Panc1 (cell line): ENCODE results near the gene PKD1L1. TPM values are rescaled to one million over a fixed set of nuclear protein-coding genes. Genes with fewer than 3 reads are reported as not detected.
A peak's percentile ranks its signal among the peaks of the same experiment; 100 is the strongest.

Experiments
- ATAC-seq: fragments of 200-7000 bp; cut with Tn5 transposase; 2 replicates; pipeline ENCODE4 v1.9.1; 2020; ENCODE audit warnings: mild to moderate bottlenecking, moderate library complexity
- BruUV-seq: library from RNA; stranded (reverse); fragments of 400-500 nt; replicated peaks from 2 replicates; lab custom pipeline; 2021; lab: Mats Ljungman, UMichigan
- CTCF ChIA-PET: fragments of 300-600 bp; sonication (Branson Sonifier 250); formaldehyde crosslinking; loops from one replicate; lab custom pipeline; 2022; ENCODE audit warnings: antibody characterized with exemption; lab: Charles Lee
- POLR2A ChIA-PET: fragments of 300-600 bp; sonication (Branson Sonifier 250); formaldehyde crosslinking; loops from one replicate; lab custom pipeline; 2022; ENCODE audit warnings: antibody characterized with exemption; lab: Charles Lee
- DNase-seq: peaks from one replicate; pipeline ENCODE4 v3.0.0-alpha.2; 2010; ENCODE audit warnings: low read depth, low spot score
- H3K27ac ChIP-seq: 2 replicates; pipeline ENCODE4 v1.5.1; 2011; ENCODE audit warnings: mild to moderate bottlenecking, low read length, inconsistent platforms
- H3K27me3 ChIP-seq: fragments of 200-500 bp; sonication (Bioruptor generic); 2 replicates; pipeline ENCODE4 v1.6.0; 2014; ENCODE audit warnings: low read length, inconsistent platforms; ENCODE audit not compliant: control insufficient read depth, insufficient read depth
- H3K36me3 ChIP-seq: fragments of 200-500 bp; sonication (Bioruptor generic); 2 replicates; pipeline ENCODE4 v1.5.1; 2014; ENCODE audit warnings: inconsistent platforms, mild to moderate bottlenecking, low read length, moderate library complexity; ENCODE audit not compliant: control insufficient read depth, insufficient read depth
- H3K4me1 ChIP-seq: 2 replicates; pipeline ENCODE4 v1.5.1; 2011; ENCODE audit warnings: inconsistent platforms, mild to moderate bottlenecking, low read length, moderate library complexity; ENCODE audit not compliant: control insufficient read depth, insufficient read depth
- H3K4me3 ChIP-seq, 2 experiments: 2 replicates each; pipeline ENCODE4 v1.5.1; 2011 to 2012; ENCODE audit warnings: low read depth in 2 of 2, low read length in 2 of 2, mild to moderate bottlenecking in 2 of 2, inconsistent platforms in 1 of 2, moderate library complexity in 1 of 2
- H3K9me3 ChIP-seq: fragments of 200-500 bp; sonication (Bioruptor generic); 2 replicates; pipeline ENCODE4 v1.5.1; 2014; ENCODE audit warnings: low read depth, mild to moderate bottlenecking, inconsistent platforms, low read length, moderate library complexity; ENCODE audit not compliant: control insufficient read depth, insufficient read depth
- POLR2AphosphoS5 ChIP-seq: IDR thresholded peaks from 2 replicates; pipeline ENCODE4 v1.6.1; 2012; ENCODE audit warnings: mild to moderate bottlenecking, low read depth, low read length, moderate library complexity
- SIN3A ChIP-seq: IDR thresholded peaks from 2 replicates; pipeline ENCODE4 v1.6.1; 2012; ENCODE audit warnings: low read depth, mild to moderate bottlenecking, low read length, moderate library complexity, borderline replicate concordance; ENCODE audit not compliant: insufficient read depth
- TCF7L2 ChIP-seq: IDR thresholded peaks from 2 replicates; pipeline ENCODE4 v1.6.1; 2011; ENCODE audit warnings: mild to moderate bottlenecking, low read depth, low read length, inconsistent platforms
- in situ Hi-C: cut with HindIII; loops from 2 replicates; pipeline ENCODE4 v1.10.0; 2016; ENCODE audit warnings: low sequenced_read_pairs, low pct_unique_long_range_greater_than_20kb
- intact Hi-C: fragments of 100-400 bp; cut with micrococcal nuclease; formaldehyde crosslinking; loops from one replicate; pipeline ENCODE4 v1.10.0; 2022; ENCODE audit not compliant: unreplicated experiment
- total RNA-seq: library from RNA; stranded (reverse); gene quantifications from one replicate; pipeline ENCODE4 v1.2.1, GENCODE V29; 2021; ENCODE audit not compliant: unreplicated experiment
- TF ChIP-seq, protein P1 (sequence below): fragments of 450-650 bp; IDR thresholded peaks from 2 replicates; pipeline ENCODE4 v1.5.1; 2017; ENCODE audit warnings: mild to moderate bottlenecking
- TF ChIP-seq, protein P2 (sequence below), 2 experiments: IDR thresholded peaks; 2 replicates each; pipeline ENCODE4 v1.6.1; 2011 to 2012; ENCODE audit warnings: low read depth in 2 of 2, control low read depth in 1 of 2, low read length in 1 of 2, mild to moderate bottlenecking in 1 of 2, moderate library complexity in 1 of 2; ENCODE audit not compliant: insufficient read depth in 1 of 2

The PKD1L1 gene
- total RNA-seq, 1 experiment from 2014 or later: 2.2 TPM

DNA sequence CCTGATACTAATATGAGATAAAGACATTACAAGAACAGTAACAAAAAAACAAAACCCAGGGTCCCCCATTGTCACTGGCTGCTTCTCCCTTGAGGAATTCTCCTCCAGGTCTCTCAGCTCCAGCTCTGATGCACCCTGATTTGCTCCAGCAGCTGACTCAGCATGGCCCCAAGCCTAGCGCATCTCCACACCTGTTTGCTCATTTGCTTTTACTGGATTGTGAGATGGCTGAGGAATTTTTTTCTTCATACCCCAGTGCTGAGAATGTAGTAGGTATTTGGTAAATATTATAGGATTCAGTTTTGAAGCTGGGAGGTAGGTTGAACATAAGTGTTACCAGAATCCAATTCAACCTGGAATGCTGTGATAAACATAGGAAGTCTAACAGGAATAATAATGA is 171.9 kb downstream of the PKD1L1 start:
- POLR2A ChIA-PET: no interaction called here
- H3K27ac ChIP-seq: peak overlapping the region; percentile 100

DNA sequence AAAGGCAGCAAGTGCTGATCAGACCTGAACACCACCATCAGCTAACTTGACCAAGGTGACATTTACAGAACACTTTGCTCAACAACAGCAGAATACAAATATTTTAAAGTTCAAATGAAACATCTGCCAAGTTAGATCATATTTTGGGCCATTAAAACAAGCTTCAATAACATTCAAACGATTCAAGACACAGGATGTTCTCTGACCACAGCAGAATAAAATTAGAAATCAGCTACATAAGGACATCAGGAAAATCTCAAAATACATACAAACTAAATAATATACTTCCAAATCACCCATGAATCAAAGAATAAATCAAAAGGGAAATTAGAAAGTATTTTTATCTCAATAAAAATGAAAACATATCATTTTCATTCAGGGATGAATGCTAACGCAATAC is 173.0 kb downstream of the PKD1L1 start:
- Histone ChIP-seq H3K4me3 (no peak overlapping the region), H3K36me3 (no peaks in the 10 kb centered on the region), H3K4me1 (peaks cover 22% of the 10 kb centered on the region), H3K27ac (peak overlapping the region; percentile 100), H3K9me3 (peaks cover 8% of the 10 kb centered on the region; the same call in 1 of the 2 replicates), H3K27me3 (no peaks in the 10 kb centered on the region)
- DNase-seq (no peak), ATAC-seq (no peak)
- intact Hi-C loops: loop anchor here (5.0 kb wide), 1 partner anchor 42 kb away; no protein-coding TSS in a partner anchor
- no TSS peak for BruUV-seq
- CTCF ChIA-PET: no interaction called here
- TF ChIP-seq, protein P1, sequence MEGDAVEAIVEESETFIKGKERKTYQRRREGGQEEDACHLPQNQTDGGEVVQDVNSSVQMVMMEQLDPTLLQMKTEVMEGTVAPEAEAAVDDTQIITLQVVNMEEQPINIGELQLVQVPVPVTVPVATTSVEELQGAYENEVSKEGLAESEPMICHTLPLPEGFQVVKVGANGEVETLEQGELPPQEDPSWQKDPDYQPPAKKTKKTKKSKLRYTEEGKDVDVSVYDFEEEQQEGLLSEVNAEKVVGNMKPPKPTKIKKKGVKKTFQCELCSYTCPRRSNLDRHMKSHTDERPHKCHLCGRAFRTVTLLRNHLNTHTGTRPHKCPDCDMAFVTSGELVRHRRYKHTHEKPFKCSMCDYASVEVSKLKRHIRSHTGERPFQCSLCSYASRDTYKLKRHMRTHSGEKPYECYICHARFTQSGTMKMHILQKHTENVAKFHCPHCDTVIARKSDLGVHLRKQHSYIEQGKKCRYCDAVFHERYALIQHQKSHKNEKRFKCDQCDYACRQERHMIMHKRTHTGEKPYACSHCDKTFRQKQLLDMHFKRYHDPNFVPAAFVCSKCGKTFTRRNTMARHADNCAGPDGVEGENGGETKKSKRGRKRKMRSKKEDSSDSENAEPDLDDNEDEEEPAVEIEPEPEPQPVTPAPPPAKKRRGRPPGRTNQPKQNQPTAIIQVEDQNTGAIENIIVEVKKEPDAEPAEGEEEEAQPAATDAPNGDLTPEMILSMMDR: no peak
- TF ChIP-seq TCF7L2 (no peak), POLR2AphosphoS5 (no peak), SIN3A (no peak)
- TF ChIP-seq, protein P2, sequence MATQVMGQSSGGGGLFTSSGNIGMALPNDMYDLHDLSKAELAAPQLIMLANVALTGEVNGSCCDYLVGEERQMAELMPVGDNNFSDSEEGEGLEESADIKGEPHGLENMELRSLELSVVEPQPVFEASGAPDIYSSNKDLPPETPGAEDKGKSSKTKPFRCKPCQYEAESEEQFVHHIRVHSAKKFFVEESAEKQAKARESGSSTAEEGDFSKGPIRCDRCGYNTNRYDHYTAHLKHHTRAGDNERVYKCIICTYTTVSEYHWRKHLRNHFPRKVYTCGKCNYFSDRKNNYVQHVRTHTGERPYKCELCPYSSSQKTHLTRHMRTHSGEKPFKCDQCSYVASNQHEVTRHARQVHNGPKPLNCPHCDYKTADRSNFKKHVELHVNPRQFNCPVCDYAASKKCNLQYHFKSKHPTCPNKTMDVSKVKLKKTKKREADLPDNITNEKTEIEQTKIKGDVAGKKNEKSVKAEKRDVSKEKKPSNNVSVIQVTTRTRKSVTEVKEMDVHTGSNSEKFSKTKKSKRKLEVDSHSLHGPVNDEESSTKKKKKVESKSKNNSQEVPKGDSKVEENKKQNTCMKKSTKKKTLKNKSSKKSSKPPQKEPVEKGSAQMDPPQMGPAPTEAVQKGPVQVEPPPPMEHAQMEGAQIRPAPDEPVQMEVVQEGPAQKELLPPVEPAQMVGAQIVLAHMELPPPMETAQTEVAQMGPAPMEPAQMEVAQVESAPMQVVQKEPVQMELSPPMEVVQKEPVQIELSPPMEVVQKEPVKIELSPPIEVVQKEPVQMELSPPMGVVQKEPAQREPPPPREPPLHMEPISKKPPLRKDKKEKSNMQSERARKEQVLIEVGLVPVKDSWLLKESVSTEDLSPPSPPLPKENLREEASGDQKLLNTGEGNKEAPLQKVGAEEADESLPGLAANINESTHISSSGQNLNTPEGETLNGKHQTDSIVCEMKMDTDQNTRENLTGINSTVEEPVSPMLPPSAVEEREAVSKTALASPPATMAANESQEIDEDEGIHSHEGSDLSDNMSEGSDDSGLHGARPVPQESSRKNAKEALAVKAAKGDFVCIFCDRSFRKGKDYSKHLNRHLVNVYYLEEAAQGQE (IDR thresholded peaks at IDR 0.05; ENCODE audit: insufficient read depth in 1 of 2, low read depth in 2 of 2, low read length in 1 of 2): no peak
- in situ Hi-C loops: no loop called here
- POLR2A ChIA-PET: interaction anchor here (0.7 kb wide), 1 partner anchor 12 kb away, joined by 6 read pairs; no protein-coding TSS in a partner anchor

More for the DNA sequence above, 171.9 kb downstream of the PKD1L1 start:
- DNase-seq: no peak
- H3K36me3 ChIP-seq: no peaks in the 10 kb centered on the region
- no peaks in the 10 kb centered on the region for H3K27me3 ChIP-seq
- in situ Hi-C loops (no loop called here), intact Hi-C loops (loop anchor here (5.0 kb wide), 1 partner anchor 41 kb away; no protein-coding TSS in a partner anchor)
- peaks cover 18% of the 10 kb centered on the region for H3K4me1 ChIP-seq
- CTCF ChIA-PET: interaction anchor here (0.7 kb wide), 1 partner anchor 86 kb away, joined by 3 read pairs; no protein-coding TSS in a partner anchor
- BruUV-seq: no TSS peak
- peaks cover 18% of the 10 kb centered on the region; the same call in 1 of the 2 replicates for H3K9me3 ChIP-seq
- TF ChIP-seq, protein P1: no peak
- no peak for TF ChIP-seq POLR2AphosphoS5
- TF ChIP-seq, protein P2 (IDR thresholded peaks at IDR 0.05; ENCODE audit: insufficient read depth in 1 of 2, low read depth in 2 of 2, low read length in 1 of 2): no peak
- no peak for TF ChIP-seq TCF7L2
- TF ChIP-seq SIN3A: no peak
- no peak for ATAC-seq
- H3K4me3 ChIP-seq: no peak overlapping the region
